ENCODE results near the gene SLC25A1. TPM values are rescaled to one million over a fixed set of nuclear protein-coding genes. Genes with fewer than 3 reads are reported as not detected.
"Not testable (repeated sequence)": the region's sequence is repeated elsewhere in the genome, so short reads cannot be mapped to it uniquely, and the experiment has no call there.

SLC25A1 gene
- total and polyA plus RNA-seq, 2 donors: 24.6 to 65.0 TPM

GRCh38 chr22:19173047-19174035, 5.2 kb downstream of the SLC25A1 start:
- no peak for DNase-seq (ENCODE audit: extremely low spot score)
- 75% methylated on average over 19 of the region's 19 CpGs for WGBS
- H3K4me3 ChIP-seq (ENCODE audit: low read depth, low read length): no peak overlapping the region
- no peak overlapping the region for H3K27ac ChIP-seq (ENCODE audit: low read depth)
- peaks cover 1% of the 10 kb centered on the region for H3K4me1 ChIP-seq (ENCODE audit: insufficient read depth)
- no peaks in the 10 kb centered on the region for H3K36me3 ChIP-seq (ENCODE audit: insufficient read depth)

- no peak for DNase-seq (ENCODE audit: extremely low spot score)
- 42% methylated on average over 13 of the region's 13 CpGs for WGBS
- Histone ChIP-seq H3K4me3 (ENCODE audit: low read depth, low read length) (peak overlapping the region; percentile 68), H3K36me3 (ENCODE audit: insufficient read depth) (no peaks in the 10 kb centered on the region), H3K4me1 (ENCODE audit: insufficient read depth) (peaks cover 1% of the 10 kb centered on the region), H3K27ac (ENCODE audit: low read depth) (no peak overlapping the region)
Observed at GRCh38 chr22:19172213-19173046, 6.1 kb downstream of the SLC25A1 start.

- DNase-seq (ENCODE audit: extremely low spot score): no peak
- no peak overlapping the region for H3K4me3 ChIP-seq (ENCODE audit: low read depth, low read length)
- 39% methylated on average over 7 of the region's 7 CpGs for WGBS
- H3K27ac ChIP-seq (ENCODE audit: low read depth): no peak overlapping the region
- H3K4me1 ChIP-seq (ENCODE audit: insufficient read depth): peaks cover 1% of the 10 kb centered on the region
- H3K36me3 ChIP-seq (ENCODE audit: insufficient read depth): no peaks in the 10 kb centered on the region
Observed at GRCh38 chr22:19169947-19170318, 8.6 kb downstream of the SLC25A1 start.

GRCh38 chr22:19169002-19169946, 9.3 kb downstream of the SLC25A1 start:
- Histone ChIP-seq H3K4me3 (ENCODE audit: low read depth, low read length) (no peak overlapping the region), H3K36me3 (ENCODE audit: insufficient read depth) (no peaks in the 10 kb centered on the region), H3K4me1 (ENCODE audit: insufficient read depth) (peaks cover 1% of the 10 kb centered on the region), H3K27ac (ENCODE audit: low read depth) (no peak overlapping the region)
- DNase-seq (ENCODE audit: extremely low spot score): no peak
- 4% methylated on average over 58 of the region's 58 CpGs for WGBS

- Histone ChIP-seq H3K4me3 (ENCODE audit: low read depth, low read length) (no peak overlapping the region), H3K36me3 (ENCODE audit: insufficient read depth) (no peaks in the 10 kb centered on the region), H3K27ac (ENCODE audit: low read depth) (no peak overlapping the region), H3K4me1 (ENCODE audit: insufficient read depth) (peaks cover 1% of the 10 kb centered on the region)
- no peak for DNase-seq (ENCODE audit: extremely low spot score)
- WGBS: 71% methylated on average over 17 of the region's 17 CpGs
Observed at GRCh38 chr22:19168088-19168890, 10.2 kb downstream of the SLC25A1 start.

- 75% methylated on average over 13 of the region's 13 CpGs for WGBS
- DNase-seq (ENCODE audit: extremely low spot score): no peak
- no peak overlapping the region for H3K4me3 ChIP-seq (ENCODE audit: low read depth, low read length)
- no peak overlapping the region for H3K27ac ChIP-seq (ENCODE audit: low read depth)
- no peaks in the 10 kb centered on the region for H3K36me3 ChIP-seq (ENCODE audit: insufficient read depth)
- peaks cover 1% of the 10 kb centered on the region for H3K4me1 ChIP-seq (ENCODE audit: insufficient read depth)
Observed at GRCh38 chr22:19167106-19167869, 11.2 kb downstream of the SLC25A1 start.

GRCh38 chr22:19166421-19166820, 12.1 kb downstream of the SLC25A1 start:
- peaks cover 1% of the 10 kb centered on the region for H3K4me1 ChIP-seq (ENCODE audit: insufficient read depth)
- WGBS: 75% methylated on average over 8 of the region's 8 CpGs
- no peaks in the 10 kb centered on the region for H3K36me3 ChIP-seq (ENCODE audit: insufficient read depth)
- no peak overlapping the region for H3K4me3 ChIP-seq (ENCODE audit: low read depth, low read length)
- no peak overlapping the region for H3K27ac ChIP-seq (ENCODE audit: low read depth)
- DNase-seq (ENCODE audit: extremely low spot score): no peak

GRCh38 chr22:19164425-19164824, 14.1 kb downstream of the SLC25A1 start:
- no peak overlapping the region for H3K27ac ChIP-seq (ENCODE audit: low read depth)
- H3K36me3 ChIP-seq (ENCODE audit: insufficient read depth): no peaks in the 10 kb centered on the region
- no peak for DNase-seq (ENCODE audit: extremely low spot score)
- 95% methylated on average over 6 of the region's 6 CpGs for WGBS
- no peaks in the 10 kb centered on the region for H3K4me1 ChIP-seq (ENCODE audit: insufficient read depth)
- no peak overlapping the region for H3K4me3 ChIP-seq (ENCODE audit: low read depth, low read length)

- WGBS: 90% methylated on average over 11 of the region's 11 CpGs
- not testable (repeated sequence) for H3K4me1 ChIP-seq (ENCODE audit: insufficient read depth); H3K27ac ChIP-seq (ENCODE audit: low read depth); H3K36me3 ChIP-seq (ENCODE audit: insufficient read depth); DNase-seq (ENCODE audit: extremely low spot score); H3K4me3 ChIP-seq (ENCODE audit: low read depth, low read length)
Observed at GRCh38 chr22:19158649-19159048, 19.9 kb downstream of the SLC25A1 start.

- WGBS: 86% methylated on average over 9 of the region's 9 CpGs
- not testable (repeated sequence) for H3K36me3 ChIP-seq (ENCODE audit: insufficient read depth); H3K27ac ChIP-seq (ENCODE audit: low read depth); H3K4me3 ChIP-seq (ENCODE audit: low read depth, low read length); DNase-seq (ENCODE audit: extremely low spot score); H3K4me1 ChIP-seq (ENCODE audit: insufficient read depth)
Observed at GRCh38 chr22:19156109-19156508, 22.4 kb downstream of the SLC25A1 start.

- H3K4me1 ChIP-seq (ENCODE audit: insufficient read depth): peaks cover 1% of the 10 kb centered on the region
- no peak for DNase-seq (ENCODE audit: extremely low spot score)
- H3K4me3 ChIP-seq (ENCODE audit: low read depth, low read length): no peak overlapping the region
- no peak overlapping the region for H3K27ac ChIP-seq (ENCODE audit: low read depth)
- WGBS: 60% methylated on average over 11 of the region's 11 CpGs
- H3K36me3 ChIP-seq (ENCODE audit: insufficient read depth): no peaks in the 10 kb centered on the region
Observed at GRCh38 chr22:19152942-19153883, 25.3 kb downstream of the SLC25A1 start.

All from urinary bladder (tissue), 4 donors.